HEK293 (cell line): ENCODE measurements around the gene TOM1L2.

Source experiments
- CTCF ChIA-PET: fragments of 350-600 bp; formaldehyde crosslinking; extraction: SDS; loops from one replicate; lab custom pipeline; 2021; ENCODE audit warnings: antibody characterized with exemption; lab: Yijun Ruan, JAX
- POLR2A ChIA-PET: fragments of 300-600 bp; formaldehyde crosslinking; extraction: SDS; loops from one replicate; lab custom pipeline; 2020; ENCODE audit warnings: antibody characterized with exemption, inconsistent platforms; lab: Yijun Ruan, JAX
- H3K27ac ChIP-seq: fragments of 200-500 bp; sonication (Bioruptor generic); 2 replicates; pipeline ENCODE4 v1.5.1; 2014; ENCODE audit warnings: low read depth, low read length, control low read depth, inconsistent platforms; ENCODE audit errors: extremely low read depth
- H3K36me3 ChIP-seq, 2 experiments: fragments of 200-500 bp in 1 of 2; sonication (Bioruptor generic) in 1 of 2; 1 replicate in 1 of 2; 2 replicates in 1 of 2; pipeline ENCODE4 v1.5.1; 2014 to 2017; ENCODE audit warnings: inconsistent platforms in 2 of 2, low read length in 2 of 2; ENCODE audit not compliant: control insufficient read depth in 2 of 2, insufficient read depth in 1 of 2
- H3K4me1 ChIP-seq: fragments of 200-500 bp; sonication (Bioruptor generic); 2 replicates; pipeline ENCODE4 v1.5.1; 2014; ENCODE audit warnings: mild to moderate bottlenecking, low read length, inconsistent platforms; ENCODE audit not compliant: control insufficient read depth, insufficient read depth
- H3K4me3 ChIP-seq: 2 replicates; pipeline ENCODE4 v1.5.1; 2011; ENCODE audit warnings: low read depth, mild to moderate bottlenecking, control low read depth, low read length, moderate library complexity
- H3K9me3 ChIP-seq: fragments of 200-500 bp; sonication (Bioruptor generic); 2 replicates; pipeline ENCODE4 v1.5.1; 2014; ENCODE audit warnings: low read depth, low read length, inconsistent platforms; ENCODE audit not compliant: control insufficient read depth, insufficient read depth
- GFI1B ChIP-seq: fragments of 450-650 bp; formaldehyde crosslinking; IDR thresholded peaks from 2 replicates; pipeline ENCODE4 v1.5.1; 2016; ENCODE audit warnings: missing biosample characterization, missing genetic modification characterization
- KLF10 ChIP-seq: fragments of 450-650 bp; IDR thresholded peaks from 2 replicates; pipeline ENCODE4 v1.5.1; 2018; ENCODE audit warnings: missing biosample characterization, mild to moderate bottlenecking, missing genetic modification characterization
- MYNN ChIP-seq: fragments of 450-650 bp; formaldehyde crosslinking; IDR thresholded peaks from 2 replicates; pipeline ENCODE4 v1.5.1; 2016; ENCODE audit warnings: missing biosample characterization, missing genetic modification characterization, borderline replicate concordance
- ZNF138 ChIP-seq: fragments of 450-650 bp; formaldehyde crosslinking; IDR thresholded peaks from 2 replicates; pipeline ENCODE4 v1.5.1; 2016; ENCODE audit warnings: missing biosample characterization, missing genetic modification characterization, borderline replicate concordance
- ZNF140 ChIP-seq: fragments of 450-650 bp; formaldehyde crosslinking; IDR thresholded peaks from 2 replicates; pipeline ENCODE4 v1.5.1; 2016; ENCODE audit warnings: missing biosample characterization, missing genetic modification characterization
- ZNF174 ChIP-seq: fragments of 450-650 bp; formaldehyde crosslinking; IDR thresholded peaks from 2 replicates; pipeline ENCODE4 v1.5.0; 2017; ENCODE audit warnings: missing biosample characterization, mild to moderate bottlenecking, missing genetic modification characterization
- ZNF184 ChIP-seq: fragments of 450-650 bp; IDR thresholded peaks from 2 replicates; pipeline ENCODE4 v1.5.1; 2018; ENCODE audit warnings: missing biosample characterization, mild to moderate bottlenecking, missing genetic modification characterization
- ZNF311 ChIP-seq: fragments of 450-650 bp; formaldehyde crosslinking; IDR thresholded peaks from 2 replicates; pipeline ENCODE4 v1.5.1; 2017; ENCODE audit warnings: missing biosample characterization, missing genetic modification characterization, borderline replicate concordance
- ZNF549 ChIP-seq: fragments of 450-650 bp; IDR thresholded peaks from 2 replicates; pipeline ENCODE4 v1.5.1; 2018; ENCODE audit warnings: missing biosample characterization, missing genetic modification characterization, mild to moderate bottlenecking, inconsistent platforms, moderate library complexity
- ZNF571 ChIP-seq: fragments of 450-650 bp; formaldehyde crosslinking; IDR thresholded peaks from 2 replicates; pipeline ENCODE4 v1.5.0; 2017; ENCODE audit warnings: missing biosample characterization, missing genetic modification characterization
- ZNF776 ChIP-seq: fragments of 450-650 bp; formaldehyde crosslinking; IDR thresholded peaks from 2 replicates; pipeline ENCODE4 v1.5.0; 2017; ENCODE audit warnings: missing biosample characterization, missing genetic modification characterization, borderline replicate concordance
- ZNF785 ChIP-seq: fragments of 450-650 bp; formaldehyde crosslinking; IDR thresholded peaks from 2 replicates; pipeline ENCODE4 v1.5.1; 2016; ENCODE audit warnings: missing biosample characterization, missing genetic modification characterization
- ZNF792 ChIP-seq: fragments of 450-650 bp; formaldehyde crosslinking; IDR thresholded peaks from 2 replicates; pipeline ENCODE4 v1.5.1; 2016; ENCODE audit warnings: missing biosample characterization, missing genetic modification characterization
- TF ChIP-seq, protein P1 (sequence below): fragments of 450-650 bp; formaldehyde crosslinking; IDR thresholded peaks from 2 replicates; pipeline ENCODE4 v1.5.1; 2017; ENCODE audit warnings: missing biosample characterization, missing genetic modification characterization
- TF ChIP-seq, protein P2 (sequence below): fragments of 450-650 bp; formaldehyde crosslinking; IDR thresholded peaks from 2 replicates; pipeline ENCODE4 v1.5.1; 2016; ENCODE audit warnings: missing biosample characterization, missing genetic modification characterization
- TF ChIP-seq, protein P3 (sequence below): fragments of 450-650 bp; formaldehyde crosslinking; IDR thresholded peaks from 2 replicates; pipeline ENCODE4 v1.5.1; 2016; ENCODE audit warnings: missing biosample characterization, missing genetic modification characterization, borderline replicate concordance
- TF ChIP-seq, protein P4 (sequence below): fragments of 450-650 bp; formaldehyde crosslinking; conservative IDR thresholded peaks from 2 replicates; pipeline ENCODE4 v1.5.1; 2016; ENCODE audit warnings: low read depth, missing biosample characterization, missing genetic modification characterization
- TF ChIP-seq, protein P5 (sequence below): fragments of 450-650 bp; formaldehyde crosslinking; IDR thresholded peaks from 2 replicates; pipeline ENCODE4 v1.5.1; 2016; ENCODE audit warnings: missing biosample characterization, missing genetic modification characterization, low read depth
- TF ChIP-seq, protein P6 (sequence below): fragments of 450-650 bp; formaldehyde crosslinking; IDR thresholded peaks from 2 replicates; pipeline ENCODE4 v1.5.0; 2017; ENCODE audit warnings: missing biosample characterization, missing genetic modification characterization, borderline replicate concordance

The TOM1L2 gene

DNA sequence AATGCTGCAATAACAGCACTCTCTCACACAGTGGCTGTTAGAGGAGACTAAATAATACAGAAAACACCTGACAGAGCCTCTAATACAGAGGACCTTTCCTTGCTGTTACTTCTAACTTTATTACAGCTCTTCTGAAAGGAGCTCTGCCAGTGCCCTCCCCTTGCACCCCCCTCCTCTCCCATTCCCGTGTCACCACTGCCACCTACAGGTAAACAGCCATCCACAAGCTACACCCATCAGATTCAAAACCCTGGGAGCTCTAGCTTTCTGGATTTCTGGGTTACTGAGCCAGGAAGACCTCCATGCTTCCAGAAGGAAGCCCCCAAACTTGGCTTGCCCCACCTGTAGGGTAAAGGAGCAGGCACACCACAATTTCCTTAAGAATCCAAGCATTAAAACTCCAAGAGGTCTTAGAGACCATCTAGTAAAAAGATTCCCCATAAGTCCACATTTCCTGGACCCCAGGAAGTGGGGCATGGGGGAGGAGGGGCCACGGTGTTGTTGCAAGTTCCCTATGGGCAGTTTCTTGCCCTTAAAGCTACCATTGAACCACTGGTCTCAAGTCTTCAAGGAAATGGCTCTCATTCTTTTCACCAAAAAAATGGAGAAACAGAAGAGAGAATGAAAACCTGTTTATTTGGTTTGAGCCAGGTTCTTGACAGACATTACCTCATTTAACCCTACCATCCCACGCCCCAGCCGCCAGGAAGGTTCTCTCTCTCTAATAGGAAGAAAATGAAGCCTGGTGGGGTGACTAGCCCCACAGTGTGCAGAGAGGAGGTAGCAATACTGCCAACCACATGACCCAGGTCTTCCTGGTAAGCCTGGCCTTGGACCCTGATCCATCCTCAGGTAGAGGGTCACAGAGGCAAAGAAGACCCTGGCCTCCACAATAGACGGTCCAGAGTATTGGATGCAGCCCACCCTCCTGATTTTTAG is 52.8 kb downstream of the TOM1L2 start:
- ChIA-PET CTCF (interaction anchor here (0.6 to 6.3 kb wide), 59 partner anchors 9 to 564 kb away, joined by 3 to 121 read pairs (median 4); partner anchors contain the start of gene RAI1), POLR2A (interaction anchor here (0.5 to 2.1 kb wide), 11 partner anchors 12 to 423 kb away, joined by 3 to 14 read pairs (median 5); partner anchors contain the start of genes DRC3, RASD1, SREBF1 and TOM1L2)
- Histone ChIP-seq H3K4me3 (no peak overlapping the region), H3K4me1 (peaks cover 34% of the 10 kb centered on the region), H3K9me3 (no peaks in the 10 kb centered on the region), H3K27ac (peak overlapping the region; percentile 35; the same call in 1 of the 2 replicates), H3K36me3 (no peaks in the 10 kb centered on the region)
- no peak for TF ChIP-seq ZNF776 (tag by site-specific recombination)
- TF ChIP-seq, protein P1, sequence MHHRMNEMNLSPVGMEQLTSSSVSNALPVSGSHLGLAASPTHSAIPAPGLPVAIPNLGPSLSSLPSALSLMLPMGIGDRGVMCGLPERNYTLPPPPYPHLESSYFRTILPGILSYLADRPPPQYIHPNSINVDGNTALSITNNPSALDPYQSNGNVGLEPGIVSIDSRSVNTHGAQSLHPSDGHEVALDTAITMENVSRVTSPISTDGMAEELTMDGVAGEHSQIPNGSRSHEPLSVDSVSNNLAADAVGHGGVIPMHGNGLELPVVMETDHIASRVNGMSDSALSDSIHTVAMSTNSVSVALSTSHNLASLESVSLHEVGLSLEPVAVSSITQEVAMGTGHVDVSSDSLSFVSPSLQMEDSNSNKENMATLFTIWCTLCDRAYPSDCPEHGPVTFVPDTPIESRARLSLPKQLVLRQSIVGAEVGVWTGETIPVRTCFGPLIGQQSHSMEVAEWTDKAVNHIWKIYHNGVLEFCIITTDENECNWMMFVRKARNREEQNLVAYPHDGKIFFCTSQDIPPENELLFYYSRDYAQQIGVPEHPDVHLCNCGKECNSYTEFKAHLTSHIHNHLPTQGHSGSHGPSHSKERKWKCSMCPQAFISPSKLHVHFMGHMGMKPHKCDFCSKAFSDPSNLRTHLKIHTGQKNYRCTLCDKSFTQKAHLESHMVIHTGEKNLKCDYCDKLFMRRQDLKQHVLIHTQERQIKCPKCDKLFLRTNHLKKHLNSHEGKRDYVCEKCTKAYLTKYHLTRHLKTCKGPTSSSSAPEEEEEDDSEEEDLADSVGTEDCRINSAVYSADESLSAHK, result no peak
- TF ChIP-seq, protein P2, sequence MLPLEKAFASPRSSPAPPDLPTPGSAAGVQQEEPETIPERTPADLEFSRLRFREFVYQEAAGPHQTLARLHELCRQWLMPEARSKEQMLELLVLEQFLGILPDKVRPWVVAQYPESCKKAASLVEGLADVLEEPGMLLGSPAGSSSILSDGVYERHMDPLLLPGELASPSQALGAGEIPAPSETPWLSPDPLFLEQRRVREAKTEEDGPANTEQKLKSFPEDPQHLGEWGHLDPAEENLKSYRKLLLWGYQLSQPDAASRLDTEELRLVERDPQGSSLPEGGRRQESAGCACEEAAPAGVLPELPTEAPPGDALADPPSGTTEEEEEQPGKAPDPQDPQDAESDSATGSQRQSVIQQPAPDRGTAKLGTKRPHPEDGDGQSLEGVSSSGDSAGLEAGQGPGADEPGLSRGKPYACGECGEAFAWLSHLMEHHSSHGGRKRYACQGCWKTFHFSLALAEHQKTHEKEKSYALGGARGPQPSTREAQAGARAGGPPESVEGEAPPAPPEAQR (tag by site-specific recombination), result no peak
- TF ChIP-seq, protein P3, sequence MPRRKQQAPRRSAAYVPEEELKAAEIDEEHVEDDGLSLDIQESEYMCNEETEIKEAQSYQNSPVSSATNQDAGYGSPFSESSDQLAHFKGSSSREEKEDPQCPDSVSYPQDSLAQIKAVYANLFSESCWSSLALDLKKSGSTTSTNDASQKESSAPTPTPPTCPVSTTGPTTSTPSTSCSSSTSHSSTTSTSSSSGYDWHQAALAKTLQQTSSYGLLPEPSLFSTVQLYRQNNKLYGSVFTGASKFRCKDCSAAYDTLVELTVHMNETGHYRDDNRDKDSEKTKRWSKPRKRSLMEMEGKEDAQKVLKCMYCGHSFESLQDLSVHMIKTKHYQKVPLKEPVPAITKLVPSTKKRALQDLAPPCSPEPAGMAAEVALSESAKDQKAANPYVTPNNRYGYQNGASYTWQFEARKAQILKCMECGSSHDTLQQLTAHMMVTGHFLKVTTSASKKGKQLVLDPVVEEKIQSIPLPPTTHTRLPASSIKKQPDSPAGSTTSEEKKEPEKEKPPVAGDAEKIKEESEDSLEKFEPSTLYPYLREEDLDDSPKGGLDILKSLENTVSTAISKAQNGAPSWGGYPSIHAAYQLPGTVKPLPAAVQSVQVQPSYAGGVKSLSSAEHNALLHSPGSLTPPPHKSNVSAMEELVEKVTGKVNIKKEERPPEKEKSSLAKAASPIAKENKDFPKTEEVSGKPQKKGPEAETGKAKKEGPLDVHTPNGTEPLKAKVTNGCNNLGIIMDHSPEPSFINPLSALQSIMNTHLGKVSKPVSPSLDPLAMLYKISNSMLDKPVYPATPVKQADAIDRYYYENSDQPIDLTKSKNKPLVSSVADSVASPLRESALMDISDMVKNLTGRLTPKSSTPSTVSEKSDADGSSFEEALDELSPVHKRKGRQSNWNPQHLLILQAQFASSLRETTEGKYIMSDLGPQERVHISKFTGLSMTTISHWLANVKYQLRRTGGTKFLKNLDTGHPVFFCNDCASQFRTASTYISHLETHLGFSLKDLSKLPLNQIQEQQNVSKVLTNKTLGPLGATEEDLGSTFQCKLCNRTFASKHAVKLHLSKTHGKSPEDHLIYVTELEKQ (tag by site-specific recombination), result no peak
- no peak for TF ChIP-seq ZNF174 (tag by site-specific recombination)
- TF ChIP-seq, protein P4, sequence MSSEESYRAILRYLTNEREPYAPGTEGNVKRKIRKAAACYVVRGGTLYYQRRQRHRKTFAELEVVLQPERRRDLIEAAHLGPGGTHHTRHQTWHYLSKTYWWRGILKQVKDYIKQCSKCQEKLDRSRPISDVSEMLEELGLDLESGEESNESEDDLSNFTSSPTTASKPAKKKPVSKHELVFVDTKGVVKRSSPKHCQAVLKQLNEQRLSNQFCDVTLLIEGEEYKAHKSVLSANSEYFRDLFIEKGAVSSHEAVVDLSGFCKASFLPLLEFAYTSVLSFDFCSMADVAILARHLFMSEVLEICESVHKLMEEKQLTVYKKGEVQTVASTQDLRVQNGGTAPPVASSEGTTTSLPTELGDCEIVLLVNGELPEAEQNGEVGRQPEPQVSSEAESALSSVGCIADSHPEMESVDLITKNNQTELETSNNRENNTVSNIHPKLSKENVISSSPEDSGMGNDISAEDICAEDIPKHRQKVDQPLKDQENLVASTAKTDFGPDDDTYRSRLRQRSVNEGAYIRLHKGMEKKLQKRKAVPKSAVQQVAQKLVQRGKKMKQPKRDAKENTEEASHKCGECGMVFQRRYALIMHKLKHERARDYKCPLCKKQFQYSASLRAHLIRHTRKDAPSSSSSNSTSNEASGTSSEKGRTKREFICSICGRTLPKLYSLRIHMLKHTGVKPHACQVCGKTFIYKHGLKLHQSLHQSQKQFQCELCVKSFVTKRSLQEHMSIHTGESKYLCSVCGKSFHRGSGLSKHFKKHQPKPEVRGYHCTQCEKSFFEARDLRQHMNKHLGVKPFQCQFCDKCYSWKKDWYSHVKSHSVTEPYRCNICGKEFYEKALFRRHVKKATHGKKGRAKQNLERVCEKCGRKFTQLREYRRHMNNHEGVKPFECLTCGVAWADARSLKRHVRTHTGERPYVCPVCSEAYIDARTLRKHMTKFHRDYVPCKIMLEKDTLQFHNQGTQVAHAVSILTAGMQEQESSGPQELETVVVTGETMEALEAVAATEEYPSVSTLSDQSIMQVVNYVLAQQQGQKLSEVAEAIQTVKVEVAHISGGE (tag by site-specific recombination), result no peak
- no peak for TF ChIP-seq ZNF138
- TF ChIP-seq KLF10 (tag by site-specific recombination), result no peak
- TF ChIP-seq ZNF792, result no peak
- TF ChIP-seq, protein P5, sequence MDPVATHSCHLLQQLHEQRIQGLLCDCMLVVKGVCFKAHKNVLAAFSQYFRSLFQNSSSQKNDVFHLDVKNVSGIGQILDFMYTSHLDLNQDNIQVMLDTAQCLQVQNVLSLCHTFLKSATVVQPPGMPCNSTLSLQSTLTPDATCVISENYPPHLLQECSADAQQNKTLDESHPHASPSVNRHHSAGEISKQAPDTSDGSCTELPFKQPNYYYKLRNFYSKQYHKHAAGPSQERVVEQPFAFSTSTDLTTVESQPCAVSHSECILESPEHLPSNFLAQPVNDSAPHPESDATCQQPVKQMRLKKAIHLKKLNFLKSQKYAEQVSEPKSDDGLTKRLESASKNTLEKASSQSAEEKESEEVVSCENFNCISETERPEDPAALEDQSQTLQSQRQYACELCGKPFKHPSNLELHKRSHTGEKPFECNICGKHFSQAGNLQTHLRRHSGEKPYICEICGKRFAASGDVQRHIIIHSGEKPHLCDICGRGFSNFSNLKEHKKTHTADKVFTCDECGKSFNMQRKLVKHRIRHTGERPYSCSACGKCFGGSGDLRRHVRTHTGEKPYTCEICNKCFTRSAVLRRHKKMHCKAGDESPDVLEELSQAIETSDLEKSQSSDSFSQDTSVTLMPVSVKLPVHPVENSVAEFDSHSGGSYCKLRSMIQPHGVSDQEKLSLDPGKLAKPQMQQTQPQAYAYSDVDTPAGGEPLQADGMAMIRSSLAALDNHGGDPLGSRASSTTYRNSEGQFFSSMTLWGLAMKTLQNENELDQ (tag by site-specific recombination), result no peak
- no peak for TF ChIP-seq ZNF571
- no peak for TF ChIP-seq ZNF140 (tag by site-specific recombination)
- TF ChIP-seq GFI1B (tag by site-specific recombination), result no peak
- no peak for TF ChIP-seq ZNF311 (tag by site-specific recombination)
- no peak for TF ChIP-seq ZNF549 (tag by site-specific recombination)
- TF ChIP-seq MYNN (tag by site-specific recombination), result no peak
- TF ChIP-seq ZNF785 (tag by site-specific recombination), result no peak
- TF ChIP-seq ZNF184 (tag by site-specific recombination), result no peak
- TF ChIP-seq, protein P6, sequence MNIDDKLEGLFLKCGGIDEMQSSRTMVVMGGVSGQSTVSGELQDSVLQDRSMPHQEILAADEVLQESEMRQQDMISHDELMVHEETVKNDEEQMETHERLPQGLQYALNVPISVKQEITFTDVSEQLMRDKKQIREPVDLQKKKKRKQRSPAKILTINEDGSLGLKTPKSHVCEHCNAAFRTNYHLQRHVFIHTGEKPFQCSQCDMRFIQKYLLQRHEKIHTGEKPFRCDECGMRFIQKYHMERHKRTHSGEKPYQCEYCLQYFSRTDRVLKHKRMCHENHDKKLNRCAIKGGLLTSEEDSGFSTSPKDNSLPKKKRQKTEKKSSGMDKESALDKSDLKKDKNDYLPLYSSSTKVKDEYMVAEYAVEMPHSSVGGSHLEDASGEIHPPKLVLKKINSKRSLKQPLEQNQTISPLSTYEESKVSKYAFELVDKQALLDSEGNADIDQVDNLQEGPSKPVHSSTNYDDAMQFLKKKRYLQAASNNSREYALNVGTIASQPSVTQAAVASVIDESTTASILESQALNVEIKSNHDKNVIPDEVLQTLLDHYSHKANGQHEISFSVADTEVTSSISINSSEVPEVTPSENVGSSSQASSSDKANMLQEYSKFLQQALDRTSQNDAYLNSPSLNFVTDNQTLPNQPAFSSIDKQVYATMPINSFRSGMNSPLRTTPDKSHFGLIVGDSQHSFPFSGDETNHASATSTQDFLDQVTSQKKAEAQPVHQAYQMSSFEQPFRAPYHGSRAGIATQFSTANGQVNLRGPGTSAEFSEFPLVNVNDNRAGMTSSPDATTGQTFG (tag by site-specific recombination), result no peak
